Stimulated activated CD8-positive, alpha-beta memory T cell treated with anti-CD3 and anti-CD28 coated beads, Interleukin-4, amount 100 ng/mL, for 24 hours (primary cell): ENCODE data around the gene C1orf21.

ENCODE experiments used
- DNase-seq: peaks from one replicate; pipeline ENCODE4 v3.0.0-alpha.2; 2020; ENCODE audit warnings: low read depth

The C1orf21 gene

DNA sequence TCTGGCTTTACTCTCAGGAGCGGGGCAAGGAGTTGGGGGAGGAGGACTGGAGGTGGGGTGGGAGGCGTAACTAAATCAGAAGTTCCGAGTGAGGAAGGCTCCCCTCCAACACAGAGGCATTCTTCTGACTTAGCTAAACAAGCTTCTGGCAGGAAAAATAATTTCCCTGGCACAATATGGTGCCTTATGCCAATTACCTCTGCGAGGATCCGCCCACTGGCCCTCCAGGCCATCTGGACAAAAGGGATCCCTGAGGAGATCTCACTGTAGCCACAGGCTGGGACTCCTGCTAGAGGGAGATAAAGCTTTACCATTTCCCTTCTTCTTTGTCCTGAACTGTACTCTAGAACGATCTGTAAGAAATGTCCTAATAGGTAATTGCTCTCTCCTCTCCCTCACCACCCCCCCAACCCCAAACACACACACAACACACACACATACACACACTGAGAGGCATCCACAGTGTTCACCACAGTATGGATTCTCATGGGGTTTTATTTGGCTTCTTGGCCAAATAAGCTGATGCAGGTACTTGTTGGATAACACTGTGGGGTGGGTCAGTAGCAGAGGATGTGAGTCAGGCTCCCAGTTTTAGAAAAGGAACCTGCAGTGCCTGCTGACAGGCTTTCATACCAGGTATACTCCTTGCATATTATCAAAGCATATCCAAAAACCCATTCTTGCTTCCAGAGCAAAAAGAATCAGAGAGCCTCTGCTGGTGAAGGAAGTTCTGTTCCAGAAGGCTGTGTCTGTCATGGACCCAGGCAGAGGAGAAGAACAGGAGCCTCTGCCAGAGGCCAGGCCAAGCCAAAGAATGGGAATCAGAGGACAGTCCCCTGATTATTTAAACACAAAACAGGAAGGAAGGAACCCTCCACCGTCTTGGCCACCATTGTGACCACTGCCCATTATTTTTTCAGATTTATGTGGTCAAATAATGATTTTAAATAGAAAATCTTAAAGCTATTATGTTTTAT lies 169.1 kb downstream of the C1orf21 start:
- no peak for DNase-seq

DNA sequence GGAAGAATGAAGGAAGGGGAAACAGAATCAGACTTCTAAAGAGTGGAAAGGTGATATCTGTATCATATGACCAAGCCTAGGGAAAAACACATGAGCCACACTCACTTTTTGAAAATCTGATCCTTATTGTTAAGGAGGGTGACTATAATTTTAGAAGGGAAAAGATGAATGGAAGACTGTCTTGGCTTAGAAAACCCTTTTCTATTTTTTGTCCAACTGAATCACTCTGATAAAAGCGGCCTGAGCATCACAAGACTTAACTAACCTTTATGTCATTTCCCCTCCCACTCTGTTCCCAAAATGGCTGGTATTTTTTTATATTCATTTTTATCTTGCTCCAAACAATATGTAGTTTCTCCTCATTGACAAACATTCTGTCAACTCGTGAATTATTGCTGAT lies 169.8 kb downstream of the C1orf21 start:
- DNase-seq: no peak

DNA sequence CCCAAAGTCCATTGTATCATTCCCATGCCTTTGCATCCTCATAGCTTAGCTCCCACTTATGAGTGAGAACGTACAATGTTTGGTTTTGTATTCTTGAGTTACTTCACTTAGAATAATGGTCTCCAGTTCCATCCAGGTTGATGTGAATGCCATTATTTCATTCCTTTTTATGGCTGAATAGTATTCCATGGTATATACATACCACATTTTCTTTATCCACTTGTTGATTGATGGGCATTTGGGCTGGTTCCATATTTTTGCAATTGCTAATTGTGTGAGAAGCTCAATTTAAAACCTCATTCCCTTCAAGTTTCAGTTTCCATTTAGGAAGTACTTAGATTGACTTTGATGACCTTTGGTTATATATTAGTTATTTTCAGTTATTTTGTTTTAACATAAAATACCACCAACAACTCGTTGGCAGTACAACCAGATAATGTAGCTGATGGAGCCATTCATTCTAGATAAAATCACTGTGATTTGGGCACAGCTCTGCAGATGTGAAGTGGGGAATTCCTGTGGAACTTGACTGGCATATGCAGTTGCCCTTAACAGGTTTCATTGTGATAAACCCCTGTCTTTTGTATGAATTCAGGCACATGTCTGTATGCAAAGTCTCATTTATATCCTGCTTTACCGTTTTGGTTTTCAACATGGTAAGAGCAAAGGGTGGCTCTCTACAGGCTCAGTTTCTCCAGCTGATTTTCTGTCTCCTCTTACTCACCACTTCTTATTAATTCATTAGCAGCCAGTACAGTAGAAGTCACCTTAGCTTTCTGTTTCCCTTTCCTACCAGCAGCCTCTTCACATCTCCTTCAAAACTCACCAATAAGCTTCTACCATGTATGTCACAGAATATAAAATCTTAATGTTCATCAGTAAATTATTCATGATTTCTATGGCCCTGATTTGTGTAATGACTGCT lies 170.9 kb downstream of the C1orf21 start:
- DNase-seq: no peak

DNA sequence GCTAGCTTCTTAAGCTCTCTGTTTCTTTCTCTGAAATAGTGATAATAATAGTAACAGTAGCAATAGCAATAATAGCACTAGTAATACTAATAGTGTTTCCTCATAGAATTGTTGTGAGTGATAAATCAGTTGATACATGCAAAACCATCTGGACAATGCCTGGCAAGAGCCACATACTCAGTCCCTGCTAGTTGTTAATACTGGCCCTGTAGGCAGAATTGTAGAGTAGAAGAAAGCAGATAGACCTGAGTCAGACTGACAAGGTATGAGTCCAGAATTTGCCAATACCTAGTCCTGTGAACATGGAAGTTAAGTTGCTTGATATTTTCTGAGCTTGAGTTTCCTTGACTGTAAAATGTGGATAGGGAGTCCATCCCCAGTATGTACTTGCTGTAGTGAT lies 171.9 kb downstream of the C1orf21 start:
- no peak for DNase-seq

DNA sequence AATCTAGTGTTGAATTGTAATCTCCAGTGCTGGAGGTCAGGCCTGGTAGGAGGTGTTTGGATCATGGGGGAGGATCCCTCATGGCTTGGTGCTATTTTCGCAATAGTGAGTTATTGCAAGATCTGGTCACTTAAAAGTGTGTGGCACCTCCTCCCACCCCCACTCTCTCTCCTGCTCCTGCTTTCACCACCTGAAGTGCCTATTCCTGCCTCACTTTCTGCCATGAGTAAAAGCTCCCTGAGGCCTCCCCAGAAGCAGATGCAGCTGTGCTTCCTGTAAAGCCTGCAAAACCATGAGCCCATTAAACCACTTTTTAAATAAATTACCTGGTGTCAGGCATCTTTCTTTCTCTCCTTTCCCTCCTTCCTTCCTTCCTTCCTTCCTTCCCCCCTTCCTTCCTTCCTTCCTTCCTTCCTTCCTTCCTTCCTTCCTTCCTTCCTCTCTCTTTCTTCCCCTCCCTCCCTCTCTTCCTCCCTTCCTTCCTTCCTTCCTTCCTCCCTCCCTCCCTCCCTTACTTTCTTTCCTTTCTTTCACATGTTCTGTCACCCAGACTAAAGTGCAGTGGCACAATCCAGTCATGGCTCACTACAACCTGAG lies 172.4 kb downstream of the C1orf21 start:
- DNase-seq: no peak

DNA sequence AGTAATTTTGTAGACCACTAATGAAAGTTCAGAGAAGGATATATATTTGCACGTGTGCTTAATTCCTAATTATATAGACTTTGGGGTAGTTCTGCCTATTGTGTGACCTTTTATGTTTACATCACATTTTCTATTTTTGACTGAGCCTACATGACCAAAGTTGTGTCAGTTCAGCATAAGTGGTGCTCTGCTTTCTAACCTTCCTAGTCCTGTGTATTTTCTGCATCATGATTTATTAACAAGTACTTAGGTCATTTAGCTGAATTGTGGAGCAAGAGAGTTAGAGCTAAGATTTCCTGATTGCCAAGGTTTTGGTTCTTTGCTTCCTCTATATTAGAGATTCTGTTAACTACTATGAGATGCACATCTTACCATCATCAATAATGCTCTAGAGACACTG lies 176.0 kb downstream of the C1orf21 start:
- DNase-seq: no peak

DNA sequence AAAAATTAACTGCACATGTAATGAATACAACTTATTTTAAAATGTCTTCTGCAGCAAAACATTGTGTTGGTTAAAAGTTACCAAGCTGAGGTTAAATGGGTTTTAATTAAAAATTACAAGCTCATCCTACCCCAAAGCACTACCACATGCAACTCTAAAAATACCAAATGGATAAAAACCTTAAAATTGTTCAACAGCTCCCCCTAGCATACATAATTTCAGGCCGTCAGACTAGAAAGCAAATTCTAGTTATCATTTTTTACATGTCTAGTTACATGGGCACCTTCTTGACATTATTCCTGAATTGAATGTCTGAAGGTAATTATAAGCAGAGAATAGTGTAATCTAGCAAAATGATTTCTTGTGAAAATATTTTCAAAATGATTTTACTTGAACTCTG lies 176.5 kb downstream of the C1orf21 start:
- DNase-seq: no peak

DNA sequence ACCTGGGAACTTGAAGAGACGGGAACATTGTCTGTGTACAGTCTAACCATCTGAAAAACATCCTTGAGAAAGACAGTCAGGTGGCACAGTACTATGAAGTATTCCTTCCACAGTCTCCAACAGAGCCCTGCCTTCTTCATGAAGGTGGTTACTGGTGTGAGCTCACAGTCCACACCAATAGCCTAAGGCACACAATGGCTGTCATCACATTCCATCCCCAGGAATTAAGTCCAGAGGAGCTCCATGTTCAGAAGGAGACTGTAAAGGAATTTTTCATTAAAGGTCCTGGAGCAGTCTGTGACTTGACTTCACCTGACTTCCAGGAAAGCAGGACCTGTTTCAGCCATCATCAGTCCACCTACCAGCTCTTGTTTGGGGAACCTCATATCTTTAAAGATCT lies 180.2 kb downstream of the C1orf21 start:
- DNase-seq: no peak

DNA sequence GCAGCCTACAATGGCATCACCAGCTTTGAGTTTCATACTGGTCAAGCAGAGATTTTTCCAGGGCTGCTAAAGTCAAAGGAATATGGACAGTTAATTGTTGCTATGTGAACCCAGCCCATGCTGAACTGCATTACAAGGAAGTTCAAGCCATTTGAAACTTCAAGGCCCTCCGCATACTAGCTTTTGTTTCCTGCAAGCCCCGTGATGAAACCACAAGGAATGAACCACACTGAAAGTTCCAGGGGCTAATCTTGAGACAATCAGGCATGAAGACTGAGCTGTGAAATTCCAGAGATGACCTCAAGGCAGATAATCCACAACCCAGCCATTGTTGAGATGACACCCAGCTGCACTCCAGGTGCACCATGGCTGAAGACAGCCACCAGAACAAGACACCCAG lies 180.8 kb downstream of the C1orf21 start:
- no peak for DNase-seq

DNA sequence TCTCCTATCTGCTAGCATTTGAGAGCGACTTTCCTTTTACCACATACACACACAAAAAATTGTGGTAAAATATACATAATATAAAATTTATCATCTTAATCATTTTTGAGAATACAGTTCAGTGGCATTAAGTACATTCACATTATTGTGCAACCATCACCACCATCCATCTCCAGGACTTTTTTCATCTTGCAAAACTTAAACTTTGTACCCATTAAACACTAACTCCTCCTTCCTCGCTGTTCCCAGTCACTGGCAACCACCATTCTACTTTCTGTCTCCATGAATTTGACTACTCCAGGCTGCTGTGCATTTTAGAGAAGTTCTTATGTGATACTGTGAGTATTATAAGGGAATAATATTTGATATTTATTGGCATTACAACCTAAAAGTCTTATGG lies 181.3 kb downstream of the C1orf21 start:
- DNase-seq: no peak

DNA sequence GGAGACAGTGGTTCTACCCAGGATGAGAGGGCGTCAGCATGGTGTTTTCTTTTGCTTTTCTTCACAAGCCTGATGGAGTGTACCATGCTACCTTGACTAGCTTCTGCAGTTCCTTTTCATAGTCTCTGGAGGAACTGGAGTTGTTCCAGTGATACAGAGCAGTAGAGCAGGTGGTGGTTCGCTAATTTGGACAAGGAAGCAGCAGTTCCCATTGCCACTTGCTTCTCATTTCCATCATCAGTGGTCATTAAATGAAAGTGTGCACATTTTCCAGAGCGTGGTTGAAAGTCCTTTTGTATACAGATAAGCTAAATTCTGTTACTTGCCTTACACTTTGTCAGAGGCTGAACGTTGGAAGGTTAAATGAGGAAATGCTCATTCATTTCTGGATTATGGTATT lies 182.3 kb downstream of the C1orf21 start:
- DNase-seq: no peak

DNA sequence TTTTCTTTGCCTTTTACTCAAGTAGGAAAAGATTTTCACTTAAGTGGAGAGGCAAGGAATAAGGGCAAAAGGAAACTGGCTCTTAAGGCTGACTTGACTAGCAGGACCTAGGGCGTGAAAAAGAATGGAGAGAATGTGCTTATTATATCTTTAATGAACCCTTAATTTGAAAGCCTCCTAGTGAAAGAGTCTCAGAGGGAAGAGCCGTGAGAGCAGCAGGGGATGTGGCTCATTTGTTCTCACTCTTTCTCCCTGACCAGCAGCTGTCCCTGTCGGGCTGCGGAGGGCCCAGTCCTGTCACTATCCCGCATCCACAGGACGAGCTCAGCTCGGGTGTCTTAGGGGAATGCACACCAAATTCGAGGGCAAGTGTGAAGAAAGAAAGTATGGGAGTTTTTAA lies 187.8 kb downstream of the C1orf21 start:
- DNase-seq: no peak

DNA sequence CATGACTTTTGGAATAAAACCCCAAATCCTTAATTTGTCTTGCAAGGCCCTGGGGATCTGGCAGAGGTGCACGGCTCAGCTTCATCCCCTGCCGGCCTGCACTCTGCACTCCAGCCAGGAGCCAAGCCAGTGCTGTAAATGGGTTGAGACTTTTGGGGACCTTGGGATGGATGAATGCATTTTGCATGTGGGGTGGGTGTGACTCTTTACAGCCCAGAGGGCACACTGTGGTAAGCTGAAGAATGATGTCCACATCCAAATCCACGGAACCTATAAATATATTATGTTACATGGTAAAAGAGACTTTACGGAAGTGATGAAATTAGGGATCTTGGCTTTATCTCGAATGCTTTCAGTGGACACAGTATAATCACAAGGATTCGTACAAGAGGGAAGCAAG lies 190.0 kb downstream of the C1orf21 start:
- DNase-seq: no peak

DNA sequence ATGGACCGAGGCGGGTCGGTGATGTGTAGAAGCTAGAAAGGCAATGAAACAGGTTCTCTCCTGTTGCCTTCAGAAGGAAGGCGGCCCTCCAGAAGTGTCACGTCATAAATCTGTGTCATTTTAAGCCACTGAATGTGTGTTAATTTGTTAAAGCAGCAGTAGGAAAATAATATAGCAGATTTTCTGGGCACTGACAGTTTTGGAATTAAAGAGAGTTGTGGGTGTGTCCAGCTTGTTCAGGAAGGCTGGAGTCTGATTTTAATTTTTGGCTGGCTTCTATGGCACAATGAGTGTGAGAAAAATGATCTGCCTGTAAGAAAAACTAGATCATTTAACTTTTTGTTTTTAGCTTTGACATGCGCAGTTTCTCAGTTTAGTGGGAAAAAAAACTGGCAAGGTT lies 190.5 kb downstream of the C1orf21 start:
- no peak for DNase-seq

DNA sequence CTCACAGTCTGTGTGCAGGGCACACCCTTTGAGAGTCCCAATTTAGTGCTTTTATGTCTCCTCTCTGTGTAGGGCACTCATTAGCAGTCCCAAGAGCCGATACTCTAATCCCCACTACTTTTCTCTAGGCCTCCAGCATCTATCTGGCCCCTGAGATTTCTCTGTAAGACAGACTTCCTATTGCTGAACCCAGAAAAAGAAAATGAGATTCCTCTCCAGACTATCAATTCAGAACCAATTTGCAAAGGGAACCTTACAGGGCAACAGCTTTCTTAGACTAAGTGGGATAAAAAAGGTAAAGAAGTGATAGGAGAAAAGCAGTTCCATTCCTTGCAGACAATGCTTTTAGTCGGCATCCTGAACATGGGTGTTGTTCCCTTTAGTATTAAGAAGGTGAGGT lies 195.6 kb downstream of the C1orf21 start:
- no peak for DNase-seq

DNA sequence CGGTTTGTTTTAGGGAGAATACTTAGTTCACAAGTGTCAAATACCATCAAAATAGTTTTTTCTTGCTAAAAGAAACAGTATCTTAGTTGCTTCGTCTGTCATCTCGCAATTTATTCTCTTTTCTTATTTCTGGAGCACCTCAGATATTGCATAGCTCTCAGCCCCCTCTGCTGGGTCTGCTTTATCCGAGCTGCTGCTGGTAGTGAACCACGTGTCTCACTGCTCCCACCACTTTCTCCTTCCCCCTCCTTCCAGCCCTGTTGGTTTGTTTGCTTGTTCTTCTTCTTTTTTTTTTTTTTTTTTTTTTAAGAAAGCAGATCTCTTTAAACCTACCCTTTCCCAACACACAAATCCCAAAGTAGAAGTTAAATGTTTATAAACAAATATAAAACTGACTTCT lies 197.0 kb downstream of the C1orf21 start:
- DNase-seq: no peak

DNA sequence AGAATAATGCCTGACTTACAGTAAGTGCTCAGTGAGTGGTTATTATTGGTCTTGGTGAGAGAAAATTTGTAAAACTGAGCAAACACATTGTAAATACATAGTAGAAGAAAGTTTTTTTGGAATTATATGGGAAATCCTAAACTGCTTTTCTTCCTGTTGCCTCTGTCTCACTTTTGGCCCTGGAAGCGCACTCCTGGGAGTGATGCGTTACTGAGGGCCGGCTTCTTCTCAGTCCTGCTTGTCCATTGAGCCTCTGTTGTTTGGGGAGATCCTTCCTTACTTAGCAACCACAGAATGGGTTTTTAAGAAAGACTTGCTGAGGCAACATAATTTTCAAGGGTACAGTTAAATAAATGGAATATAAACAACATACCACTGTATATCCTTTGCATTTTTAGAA lies 201.9 kb downstream of the C1orf21 start:
- no peak for DNase-seq

DNA sequence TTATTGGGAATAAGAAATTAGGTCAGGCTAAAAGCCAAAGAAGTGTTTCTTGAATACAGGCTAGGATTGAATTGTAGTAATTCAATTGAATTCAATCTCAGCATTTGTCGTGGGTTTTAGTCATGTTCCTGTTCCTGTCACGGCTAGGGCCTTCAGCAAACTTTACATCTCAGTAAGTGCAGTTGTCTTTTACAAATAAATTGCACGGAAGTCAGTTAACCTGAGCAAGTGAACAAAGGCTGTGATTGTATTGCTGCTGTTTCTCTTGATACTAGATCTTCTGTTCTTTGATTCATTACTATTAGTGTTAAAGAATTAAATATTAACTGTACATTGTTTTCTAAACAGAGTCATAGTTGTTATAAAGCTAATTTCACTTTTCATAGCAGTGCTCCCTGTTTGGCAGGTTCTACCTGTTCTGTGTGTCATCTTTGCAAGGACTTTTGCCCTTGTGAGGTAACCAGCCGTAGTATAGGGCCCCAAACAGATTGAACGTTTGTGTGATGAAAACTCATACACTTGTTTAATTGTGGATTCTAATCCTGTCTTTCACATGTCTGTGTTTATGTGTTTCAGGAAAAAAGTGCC lies 203.4 kb downstream of the C1orf21 start:
- no peak for DNase-seq

DNA sequence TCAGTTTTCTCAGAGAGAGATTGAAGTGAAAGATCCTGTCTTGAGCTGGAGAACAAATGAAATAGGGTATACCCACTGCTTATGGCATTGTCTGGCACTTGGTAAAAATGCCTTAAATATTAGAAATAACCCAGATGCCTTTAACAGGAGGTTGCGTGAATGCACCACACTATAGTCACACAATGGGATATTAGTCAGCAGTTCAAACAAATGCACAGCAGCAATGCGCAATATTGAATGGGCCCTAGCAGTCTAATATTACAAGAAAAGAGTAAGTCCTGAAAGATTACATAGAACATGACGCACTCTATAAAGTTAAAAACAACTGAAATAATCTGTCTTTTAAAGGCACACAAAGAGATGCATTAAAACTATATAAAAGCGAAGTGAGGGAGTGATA lies 206.8 kb downstream of the C1orf21 start:
- no peak for DNase-seq

DNA sequence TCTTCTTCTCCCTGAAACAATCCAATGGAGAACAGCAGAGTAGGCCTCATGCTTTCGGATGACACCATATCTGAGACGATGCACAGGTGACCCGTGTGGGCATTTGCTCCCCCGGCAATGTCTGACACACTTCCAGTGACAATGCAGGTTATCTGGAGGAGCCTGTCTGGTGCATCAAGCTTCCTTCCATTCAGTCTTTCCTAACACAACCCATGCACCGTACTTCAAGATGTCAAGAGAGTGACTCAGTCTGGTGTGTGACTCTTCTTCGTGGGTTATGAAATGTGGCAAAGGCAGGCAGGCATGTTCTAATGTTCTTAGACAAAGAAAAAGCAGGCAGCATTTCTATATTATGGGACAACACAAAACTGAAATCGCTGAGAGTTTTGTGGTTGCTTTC lies 208.8 kb downstream of the C1orf21 start:
- DNase-seq: no peak

DNA sequence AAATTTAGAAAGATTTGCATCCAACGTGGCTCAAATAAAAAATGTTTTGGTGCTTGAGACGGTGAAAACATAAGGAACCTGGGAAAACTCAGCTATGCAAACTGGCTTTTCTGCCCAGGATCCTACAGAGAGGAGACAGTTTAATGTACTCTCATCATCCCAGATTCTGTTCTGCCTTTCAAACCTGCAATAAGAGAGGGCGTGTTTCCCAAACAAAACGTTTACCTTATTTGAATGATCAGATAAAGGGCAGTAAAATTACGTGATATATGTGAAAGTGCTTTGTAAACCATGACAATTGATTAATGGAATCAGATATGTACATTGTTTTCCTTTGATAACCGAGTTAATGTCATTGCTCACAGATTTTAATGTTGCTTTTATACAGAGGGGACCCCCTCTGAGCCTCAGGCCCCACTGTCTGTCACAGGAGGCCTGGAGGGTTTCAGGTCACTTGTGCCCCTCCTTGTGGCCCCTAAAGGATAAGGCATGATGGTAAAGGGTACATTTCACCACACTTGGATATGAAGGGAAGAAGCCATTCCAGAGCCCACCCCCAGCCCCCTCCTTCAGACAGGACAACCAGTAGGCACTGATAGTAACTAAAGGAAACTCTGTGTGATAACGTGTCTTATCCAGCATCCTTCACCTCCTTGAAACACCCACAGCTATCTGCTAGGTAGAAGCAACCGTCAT lies 210.3 kb downstream of the C1orf21 start:
- DNase-seq: no peak
